ENCODE results near the gene IMPG1.

The IMPG1 gene

GRCh38 chr6:75991941-75992340 lies 80.5 kb downstream of the IMPG1 start:
- no peak overlapping the region for H3K27ac ChIP-seq (ENCODE audit: low read depth, low read length, poor library complexity, severe bottlenecking)
- no peak overlapping the region for H3K9ac ChIP-seq (ENCODE audit: low read length)
- no peaks in the 10 kb centered on the region for H3K27me3 ChIP-seq (ENCODE audit: insufficient read depth, low read length)
- no peak overlapping the region for H3K4me2 ChIP-seq (ENCODE audit: low read length)
- no peaks in the 10 kb centered on the region for H4K20me1 ChIP-seq (ENCODE audit: insufficient read depth, low read length)
- H3K9me2 ChIP-seq (ENCODE audit: low read depth, low read length): no peaks in the 10 kb centered on the region
- H3K79me2 ChIP-seq (ENCODE audit: insufficient read depth, low read length): no peaks in the 10 kb centered on the region
- no peak for TF ChIP-seq EZH2 (IDR thresholded peaks at IDR 0.05; ENCODE audit: borderline replicate concordance, low read length)
- TF ChIP-seq, protein P1, sequence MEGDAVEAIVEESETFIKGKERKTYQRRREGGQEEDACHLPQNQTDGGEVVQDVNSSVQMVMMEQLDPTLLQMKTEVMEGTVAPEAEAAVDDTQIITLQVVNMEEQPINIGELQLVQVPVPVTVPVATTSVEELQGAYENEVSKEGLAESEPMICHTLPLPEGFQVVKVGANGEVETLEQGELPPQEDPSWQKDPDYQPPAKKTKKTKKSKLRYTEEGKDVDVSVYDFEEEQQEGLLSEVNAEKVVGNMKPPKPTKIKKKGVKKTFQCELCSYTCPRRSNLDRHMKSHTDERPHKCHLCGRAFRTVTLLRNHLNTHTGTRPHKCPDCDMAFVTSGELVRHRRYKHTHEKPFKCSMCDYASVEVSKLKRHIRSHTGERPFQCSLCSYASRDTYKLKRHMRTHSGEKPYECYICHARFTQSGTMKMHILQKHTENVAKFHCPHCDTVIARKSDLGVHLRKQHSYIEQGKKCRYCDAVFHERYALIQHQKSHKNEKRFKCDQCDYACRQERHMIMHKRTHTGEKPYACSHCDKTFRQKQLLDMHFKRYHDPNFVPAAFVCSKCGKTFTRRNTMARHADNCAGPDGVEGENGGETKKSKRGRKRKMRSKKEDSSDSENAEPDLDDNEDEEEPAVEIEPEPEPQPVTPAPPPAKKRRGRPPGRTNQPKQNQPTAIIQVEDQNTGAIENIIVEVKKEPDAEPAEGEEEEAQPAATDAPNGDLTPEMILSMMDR (IDR thresholded peaks at IDR 0.05; ENCODE audit: low read length): no peak
- no peak overlapping the region for H3K4me3 ChIP-seq (ENCODE audit: low read depth, low read length, poor library complexity, severe bottlenecking)
- no peaks in the 10 kb centered on the region for H3K4me1 ChIP-seq (ENCODE audit: insufficient read depth, low read length, severe bottlenecking)
- no peak overlapping the region for H2AFZ ChIP-seq (ENCODE audit: low read length)
- no peaks in the 10 kb centered on the region for H3F3A ChIP-seq (ENCODE audit: insufficient read depth, low read length)
- no peaks in the 10 kb centered on the region for H3K9me3 ChIP-seq (ENCODE audit: low read length)
- H3K36me3 ChIP-seq (ENCODE audit: insufficient read depth, low read length): no peaks in the 10 kb centered on the region

DNA sequence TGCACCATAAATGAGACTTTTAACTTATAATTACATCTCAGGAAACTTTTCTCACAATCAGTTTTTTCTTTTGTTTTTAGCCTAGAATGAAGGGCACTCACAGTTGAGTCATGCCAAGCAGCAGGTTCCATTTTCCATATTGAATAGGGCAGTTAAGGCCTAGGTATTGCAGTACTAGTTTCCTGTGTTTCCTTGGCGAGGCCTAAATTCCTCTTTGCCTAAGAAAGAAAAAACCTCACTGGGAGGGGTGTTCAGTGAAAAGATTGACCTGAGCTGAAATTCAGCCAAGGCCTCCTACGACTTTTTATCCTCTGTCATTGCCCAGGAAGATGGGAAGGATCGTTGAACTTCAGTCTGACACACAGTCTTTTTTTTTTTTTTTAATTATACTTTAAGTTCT lies 85.5 kb downstream of the IMPG1 start:
- no peaks in the 10 kb centered on the region for H3K27me3 ChIP-seq (ENCODE audit: insufficient read depth, low read length)
- H3K9me2 ChIP-seq (ENCODE audit: low read depth, low read length): no peaks in the 10 kb centered on the region
- no peak for TF ChIP-seq EZH2 (IDR thresholded peaks at IDR 0.05; ENCODE audit: borderline replicate concordance, low read length)
- TF ChIP-seq, protein P1 (IDR thresholded peaks at IDR 0.05; ENCODE audit: low read length): no peak
- H2AFZ ChIP-seq (ENCODE audit: low read length): no peak overlapping the region
- H3K27ac ChIP-seq (ENCODE audit: low read depth, low read length, poor library complexity, severe bottlenecking): no peak overlapping the region
- H3K9ac ChIP-seq (ENCODE audit: low read length): no peak overlapping the region
- H3K36me3 ChIP-seq (ENCODE audit: insufficient read depth, low read length): no peaks in the 10 kb centered on the region
- H3K4me1 ChIP-seq (ENCODE audit: insufficient read depth, low read length, severe bottlenecking): no peaks in the 10 kb centered on the region
- no peak overlapping the region for H3K4me3 ChIP-seq (ENCODE audit: low read depth, low read length, poor library complexity, severe bottlenecking)
- no peaks in the 10 kb centered on the region for H4K20me1 ChIP-seq (ENCODE audit: insufficient read depth, low read length)
- H3K79me2 ChIP-seq (ENCODE audit: insufficient read depth, low read length): no peaks in the 10 kb centered on the region
- no peaks in the 10 kb centered on the region for H3K9me3 ChIP-seq (ENCODE audit: low read length)
- H3K4me2 ChIP-seq (ENCODE audit: low read length): no peak overlapping the region
- H3F3A ChIP-seq (ENCODE audit: insufficient read depth, low read length): no peaks in the 10 kb centered on the region

GRCh38 chr6:75975904-75976303 lies 96.6 kb downstream of the IMPG1 start:
- Histone ChIP-seq H3K9me2 (ENCODE audit: low read depth, low read length) (no peaks in the 10 kb centered on the region), H3F3A (ENCODE audit: insufficient read depth, low read length) (no peaks in the 10 kb centered on the region), H3K9ac (ENCODE audit: low read length) (no peak overlapping the region), H3K36me3 (ENCODE audit: insufficient read depth, low read length) (no peaks in the 10 kb centered on the region), H3K4me1 (ENCODE audit: insufficient read depth, low read length, severe bottlenecking) (no peaks in the 10 kb centered on the region), H4K20me1 (ENCODE audit: insufficient read depth, low read length) (no peaks in the 10 kb centered on the region), H2AFZ (ENCODE audit: low read length) (no peak overlapping the region), H3K4me2 (ENCODE audit: low read length) (no peak overlapping the region), H3K27ac (ENCODE audit: low read depth, low read length, poor library complexity, severe bottlenecking) (no peak overlapping the region), H3K27me3 (ENCODE audit: insufficient read depth, low read length) (no peaks in the 10 kb centered on the region), H3K9me3 (ENCODE audit: low read length) (no peaks in the 10 kb centered on the region), H3K79me2 (ENCODE audit: insufficient read depth, low read length) (no peaks in the 10 kb centered on the region), H3K4me3 (ENCODE audit: low read depth, low read length, poor library complexity, severe bottlenecking) (no peak overlapping the region)
- TF ChIP-seq EZH2 (IDR thresholded peaks at IDR 0.05; ENCODE audit: borderline replicate concordance, low read length): no peak
- TF ChIP-seq, protein P1 (IDR thresholded peaks at IDR 0.05; ENCODE audit: low read length): no peak

Measured in OCI-LY1 (cell line).